Measurements from ENCODE around the gene SNRK. TPM values are rescaled to one million over a fixed set of nuclear protein-coding genes. Genes with fewer than 3 reads are reported as not detected.

Gene SNRK
- total RNA-seq, 1 donor from 2014 or later, result 36.7 TPM

DNA sequence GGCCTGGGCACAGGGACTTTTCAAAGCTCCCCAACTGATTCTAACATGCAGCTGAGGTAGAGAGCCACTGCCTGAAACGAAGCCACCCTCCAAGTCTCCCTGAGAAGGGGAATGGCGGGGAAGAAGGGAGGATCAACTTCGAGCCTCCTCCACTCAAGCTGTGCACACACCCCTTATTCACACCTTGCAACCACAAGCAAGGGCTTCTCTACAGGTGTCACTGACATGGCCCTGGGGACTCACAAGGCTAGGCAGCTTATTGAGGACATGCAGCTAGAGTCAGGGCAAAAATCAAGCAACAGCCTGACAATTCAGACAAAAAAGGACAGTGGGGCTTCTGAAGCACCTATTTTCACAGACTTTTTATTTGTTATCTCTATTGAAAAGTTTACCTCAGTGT is 85.2 kb downstream of the SNRK start:
- no peak for DNase-seq (ENCODE audit: low spot score)

DNA sequence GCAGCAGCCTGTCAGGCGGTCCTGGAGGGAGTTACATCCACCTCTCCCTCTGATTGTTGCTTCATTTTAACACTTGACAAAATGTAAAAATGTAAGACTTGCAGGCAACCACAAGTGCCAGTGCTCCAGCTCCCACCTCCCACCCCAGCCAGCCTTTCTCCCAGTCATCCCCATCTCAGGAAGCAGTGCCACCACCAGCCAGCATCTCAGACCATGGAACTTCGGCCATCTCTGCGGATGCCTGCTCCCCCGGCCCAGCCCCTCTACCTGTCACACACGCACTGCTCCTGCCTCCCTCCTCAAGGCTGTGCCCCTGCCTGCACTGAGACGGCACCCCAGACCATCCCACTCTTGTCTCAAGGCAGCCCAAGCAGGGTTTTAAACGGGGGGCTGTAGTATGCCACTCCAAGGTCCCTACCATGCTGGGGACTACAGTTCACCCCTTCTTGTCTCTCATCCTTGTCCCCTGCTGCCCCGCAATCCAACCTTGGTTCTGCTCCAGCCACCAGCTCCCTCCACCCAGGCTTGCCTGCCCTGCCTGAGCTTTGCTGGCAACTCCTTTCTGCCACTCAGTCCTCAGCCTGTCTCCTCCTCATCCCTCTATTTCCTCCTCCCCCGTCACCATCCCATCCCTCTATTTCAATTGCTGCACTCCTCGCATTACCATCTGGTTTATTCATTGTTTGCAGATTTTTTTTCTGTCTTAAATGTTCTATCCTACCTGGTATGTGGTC is 85.8 kb downstream of the SNRK start:
- DNase-seq (ENCODE audit: low spot score), result no peak

DNA sequence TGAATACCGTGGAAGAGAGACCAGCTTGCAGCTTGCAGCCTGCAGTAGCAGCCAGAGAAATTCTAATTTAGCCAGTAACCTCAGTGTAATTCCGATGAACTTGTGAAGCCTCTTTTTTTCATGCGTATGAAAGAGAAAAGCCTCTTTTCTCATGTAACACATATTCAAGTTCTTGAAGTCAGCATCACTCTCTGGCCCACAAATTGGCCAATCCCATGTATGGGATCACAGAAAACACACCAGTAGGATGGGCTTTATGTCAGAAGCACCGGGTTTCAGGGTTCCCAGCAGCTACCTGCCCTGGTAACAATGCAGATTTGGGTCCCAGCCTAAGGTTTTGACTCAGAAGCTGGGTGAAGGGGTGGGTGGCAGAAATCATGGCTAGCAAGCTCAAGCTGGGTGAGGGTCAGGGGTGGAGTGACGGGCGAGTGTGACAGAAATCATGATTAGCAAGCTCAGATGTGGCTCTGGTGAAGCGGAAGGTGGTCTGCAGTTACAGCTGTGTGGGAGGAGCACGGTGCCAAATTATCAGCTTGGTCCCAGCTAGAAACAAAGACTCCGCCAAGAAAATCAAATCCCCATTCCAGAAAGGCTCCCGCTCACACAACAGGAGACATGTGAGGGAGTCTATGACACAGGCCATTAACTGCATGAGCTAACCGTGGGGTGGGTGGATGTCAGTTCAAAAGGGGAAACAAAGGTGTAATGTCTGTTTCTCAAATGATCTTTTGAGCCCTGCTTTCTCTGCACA is 86.6 kb downstream of the SNRK start:
- no peak for DNase-seq (ENCODE audit: low spot score)

DNA sequence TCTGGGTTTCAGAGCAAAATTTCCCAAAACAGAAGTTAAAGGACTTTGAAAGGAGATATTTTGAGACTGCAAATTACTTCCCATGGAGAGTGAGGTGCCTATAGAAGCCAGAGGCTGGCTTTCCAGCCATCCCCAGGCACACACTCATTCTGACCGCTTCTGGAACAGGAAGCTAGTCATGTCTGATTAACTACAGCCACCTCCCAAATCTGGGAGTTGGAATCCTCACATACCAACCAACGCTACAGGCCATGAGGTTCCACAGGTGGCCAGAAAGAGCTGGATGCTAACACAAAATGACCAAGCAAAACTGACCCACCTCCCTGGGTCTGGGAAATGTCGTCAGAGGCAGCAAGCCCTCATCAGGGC is 87.2 kb downstream of the SNRK start:
- no peak for DNase-seq (ENCODE audit: low spot score)

DNA sequence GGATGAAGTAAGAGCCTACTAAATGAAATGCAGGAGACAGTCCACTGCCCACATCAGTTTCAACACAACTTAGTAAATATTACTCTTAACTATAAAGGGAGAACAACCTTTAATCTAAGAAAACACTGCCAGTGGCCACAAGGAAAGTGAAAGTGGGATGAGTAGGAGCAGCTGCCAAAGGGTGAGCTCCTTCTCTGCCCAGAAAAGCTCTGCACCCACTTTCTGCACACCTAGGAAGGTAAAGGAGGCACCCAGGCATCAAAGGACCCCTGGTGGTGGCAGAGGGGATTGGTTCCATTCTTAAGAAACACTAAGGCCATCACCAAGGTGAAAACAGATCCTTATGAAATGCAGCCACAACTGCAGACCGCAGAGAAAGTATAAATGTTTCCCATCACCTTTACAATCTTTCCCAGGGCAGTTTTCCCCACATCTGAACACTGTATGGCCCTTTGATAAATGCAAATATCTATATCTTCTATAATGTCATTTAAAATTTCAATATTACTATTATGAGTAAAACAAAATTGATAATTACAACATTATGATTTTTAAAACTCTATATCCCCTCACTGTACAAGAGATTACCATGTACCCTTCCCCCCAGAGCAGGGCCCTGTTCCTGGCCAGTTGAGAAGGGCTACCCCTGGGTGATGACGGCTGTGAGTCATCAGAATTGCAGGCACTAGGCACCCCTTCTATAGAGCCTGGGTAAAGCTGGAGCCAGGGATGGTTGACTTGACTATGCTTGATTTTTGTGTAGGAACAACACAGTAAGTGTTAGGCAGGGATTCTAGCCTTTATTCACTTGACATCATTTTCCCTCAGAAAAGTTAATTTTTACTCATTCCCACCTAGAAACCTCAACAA is 92.0 kb downstream of the SNRK start:
- DNase-seq (ENCODE audit: low spot score), result peak; percentile 58

DNA sequence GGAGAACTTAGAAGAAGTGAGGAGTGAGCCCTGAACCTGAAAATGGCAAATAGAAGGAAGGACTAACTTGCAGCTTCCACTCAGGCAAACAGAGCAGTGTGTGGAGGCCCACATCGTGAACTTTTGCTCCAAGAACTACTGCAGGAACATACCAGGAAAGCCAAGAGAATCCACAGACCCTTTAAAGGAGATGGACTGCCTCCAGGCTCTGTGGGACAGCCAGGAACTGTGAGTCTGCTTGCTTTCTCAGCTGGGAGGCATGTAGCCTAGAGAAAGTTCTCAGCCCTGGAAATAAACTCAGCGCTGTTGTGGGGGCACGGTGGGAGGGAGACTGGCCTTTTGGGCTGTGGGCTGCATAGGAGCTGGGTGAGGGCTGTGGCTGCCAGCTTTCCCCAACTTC is 93.0 kb downstream of the SNRK start:
- peak; percentile 65 for DNase-seq (ENCODE audit: low spot score)

DNA sequence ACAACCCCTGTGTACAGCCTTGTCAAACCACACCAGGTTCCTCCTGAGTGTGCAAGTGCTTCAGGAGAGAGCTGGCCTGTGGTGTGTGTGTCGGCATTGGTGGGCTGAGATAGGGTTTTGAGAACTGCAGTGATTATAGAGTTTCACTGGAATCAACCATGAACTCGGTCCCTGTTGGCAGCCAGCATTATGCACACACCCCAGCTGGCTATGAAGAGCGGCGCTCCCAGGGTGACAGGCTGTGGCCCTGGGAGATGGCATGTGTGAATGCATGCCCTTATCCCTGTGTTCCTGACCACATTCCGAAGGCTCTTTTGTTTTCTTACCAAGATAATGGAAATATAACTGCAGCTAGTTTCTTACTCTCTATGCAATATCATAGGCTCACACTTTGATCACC is 101.8 kb downstream of the SNRK start:
- no peak for DNase-seq (ENCODE audit: low spot score)

DNA sequence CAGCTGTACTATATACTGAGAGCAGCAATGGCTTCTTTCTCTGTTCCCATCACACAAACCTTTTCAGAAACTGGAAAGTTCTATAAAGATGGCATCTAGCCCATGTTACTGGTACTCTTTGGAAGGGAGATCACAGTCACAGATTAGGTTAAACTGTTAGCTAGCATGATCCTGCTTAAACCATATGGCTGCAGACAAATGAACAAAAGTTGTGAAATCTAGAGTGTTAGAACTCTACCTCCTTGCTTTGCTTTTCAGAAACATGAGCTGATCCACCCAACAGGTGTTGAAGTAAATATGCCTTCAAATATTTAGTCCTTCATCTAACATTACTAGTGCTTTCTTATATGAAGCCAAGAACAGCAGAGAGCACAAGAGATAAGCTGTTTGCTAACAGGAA is 102.6 kb downstream of the SNRK start:
- DNase-seq (ENCODE audit: low spot score), result no peak

DNA sequence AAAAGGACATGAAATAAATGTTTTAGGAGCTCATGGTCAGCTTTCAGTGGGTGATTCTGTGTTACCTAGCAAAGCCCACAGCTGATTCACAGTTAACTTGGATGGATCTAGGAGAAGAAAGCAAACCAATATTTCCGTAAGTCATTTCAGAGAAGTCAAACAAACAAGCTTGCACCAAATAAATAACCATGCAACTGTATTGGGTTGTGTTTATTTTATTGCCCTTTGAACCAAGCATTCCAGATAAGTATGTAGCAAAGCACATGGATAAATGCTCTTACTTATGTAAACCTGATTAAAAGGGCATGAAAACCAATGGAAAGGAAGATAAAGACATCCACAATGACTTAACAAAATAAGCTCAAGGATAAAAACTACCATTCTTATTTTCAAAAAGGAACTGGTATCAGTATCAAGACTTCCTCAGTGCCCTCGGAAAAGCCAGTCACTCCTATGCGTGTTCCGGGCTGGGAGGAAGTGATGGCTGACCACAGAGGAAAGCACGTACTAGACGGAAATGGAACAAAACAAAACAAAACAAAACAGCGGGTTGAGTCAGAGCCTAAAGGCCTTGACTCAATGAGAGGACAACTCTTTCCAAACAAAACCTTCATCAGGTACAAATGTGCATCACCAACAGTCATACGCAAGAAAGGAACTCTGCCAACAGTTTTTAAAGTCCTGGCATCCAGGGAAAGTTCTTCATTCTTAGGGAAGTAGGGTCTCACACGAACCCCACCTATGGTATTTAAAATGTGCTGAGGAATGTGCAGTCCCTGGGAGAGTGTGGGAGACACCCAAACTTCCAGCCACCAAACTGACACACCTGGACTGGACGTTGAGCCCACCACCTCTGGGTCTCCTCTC is 103.3 kb downstream of the SNRK start:
- peak; percentile 66 for DNase-seq (ENCODE audit: low spot score)

DNA sequence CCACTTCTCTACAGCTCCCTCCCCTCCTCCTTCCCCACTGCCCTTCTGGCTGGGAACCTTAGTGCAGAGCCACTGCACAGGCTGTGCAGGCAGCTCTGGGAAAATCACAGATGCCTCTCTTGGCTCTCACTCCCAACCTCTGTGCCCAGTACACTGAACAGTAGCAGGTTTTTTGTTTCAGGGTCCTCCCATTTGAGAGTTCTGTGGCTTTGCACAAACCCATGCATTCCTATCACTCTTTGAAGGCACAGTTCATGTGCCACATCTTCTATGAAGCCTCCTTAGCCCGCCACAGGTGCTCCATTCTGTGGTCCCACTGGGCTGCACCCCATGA is 103.9 kb downstream of the SNRK start:
- no peak for DNase-seq (ENCODE audit: low spot score)

DNA sequence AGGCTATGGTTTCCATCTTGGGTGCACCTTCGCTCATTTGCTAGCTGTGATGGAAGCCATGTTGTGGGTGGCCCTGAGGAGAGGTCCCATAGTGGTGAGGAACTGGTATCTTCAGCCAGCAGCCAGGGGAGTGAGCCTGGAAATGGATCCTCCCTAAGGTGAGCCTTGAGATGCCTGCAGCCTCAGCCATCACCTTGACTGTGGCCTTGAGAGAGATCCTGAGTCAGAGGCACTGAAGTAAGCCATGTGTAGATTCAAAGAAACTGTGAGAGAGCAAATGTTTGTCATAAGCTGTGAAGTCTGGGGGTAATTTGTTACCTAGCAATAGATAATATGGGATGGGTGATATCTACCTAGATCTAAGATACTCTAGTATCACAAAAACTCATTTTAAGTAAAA is 105.3 kb downstream of the SNRK start:
- DNase-seq (ENCODE audit: low spot score), result no peak

DNA sequence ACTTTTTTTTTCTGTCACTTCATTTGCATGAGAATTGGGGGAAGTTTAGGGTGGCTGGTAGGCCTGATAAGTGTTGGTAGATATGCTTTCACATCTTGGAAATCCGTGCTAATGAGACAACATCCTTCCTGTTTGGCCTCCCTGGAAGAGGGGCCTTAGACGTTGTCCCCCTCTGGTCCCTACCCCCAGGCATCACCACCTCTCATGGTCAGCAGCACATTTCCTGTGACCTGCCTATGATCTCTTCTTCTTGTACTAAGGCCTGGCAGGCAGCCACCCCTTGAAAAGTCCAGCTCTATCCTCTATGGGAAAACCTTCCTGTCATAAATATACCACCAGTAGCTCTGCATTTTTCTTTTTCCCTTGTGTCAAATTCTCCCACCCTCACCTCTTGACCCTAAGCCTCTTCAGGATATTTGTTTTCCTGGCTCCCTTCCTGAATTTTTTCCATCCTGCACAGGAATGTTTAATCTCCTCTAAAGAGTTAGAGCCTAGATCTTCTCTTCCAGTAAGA is 107.8 kb downstream of the SNRK start:
- peak; percentile 28 for DNase-seq (ENCODE audit: low spot score)

DNA sequence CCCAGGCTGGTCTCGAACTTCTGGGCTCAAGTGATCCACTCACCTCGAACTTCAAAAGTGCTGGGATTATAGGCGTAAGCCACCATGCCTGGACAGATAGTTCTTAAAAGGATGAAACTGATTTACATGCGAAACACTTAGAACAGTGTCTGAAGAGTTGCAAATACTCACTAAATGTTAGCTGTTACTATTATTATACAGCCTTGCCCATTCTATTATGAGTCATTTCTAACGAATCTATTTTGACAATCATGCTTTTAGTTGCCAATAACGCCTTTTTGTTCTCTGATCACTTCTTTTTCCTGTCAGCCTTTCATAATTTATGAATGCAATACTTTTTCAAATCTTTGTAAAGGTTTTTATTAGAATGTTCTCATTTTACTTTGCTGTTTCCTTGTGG is 112.7 kb downstream of the SNRK start:
- DNase-seq (ENCODE audit: low spot score), result no peak

DNA sequence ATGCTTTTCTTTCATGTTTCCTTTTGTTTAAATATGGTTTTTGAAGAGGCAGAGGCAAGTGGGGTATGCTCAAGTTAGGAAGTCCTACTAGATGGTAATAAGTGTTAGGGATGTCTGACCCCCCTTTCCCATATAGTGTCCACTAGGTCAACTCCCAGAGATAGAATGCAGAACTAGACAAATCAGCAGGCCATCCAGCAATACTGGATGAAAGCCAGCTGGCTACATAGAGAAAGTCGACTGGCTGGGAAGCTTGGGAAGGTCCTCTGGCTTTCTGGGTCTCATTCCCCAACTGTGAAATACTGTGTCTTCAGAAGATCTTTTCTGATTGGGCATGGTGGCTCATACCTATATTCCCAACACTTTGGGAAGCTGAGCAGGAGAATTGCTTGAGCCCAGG is 113.8 kb downstream of the SNRK start:
- DNase-seq (ENCODE audit: low spot score), result no peak

Other genes with a start within 250 kb of the SNRK start
- 24.7 TPM for gene POMGNT2, start 180.5 kb upstream of the SNRK start, total RNA-seq